ENCODE measurements around the gene CERCAM.
A peak's percentile ranks its signal among the peaks of the same experiment; 100 is the strongest.

DNA sequence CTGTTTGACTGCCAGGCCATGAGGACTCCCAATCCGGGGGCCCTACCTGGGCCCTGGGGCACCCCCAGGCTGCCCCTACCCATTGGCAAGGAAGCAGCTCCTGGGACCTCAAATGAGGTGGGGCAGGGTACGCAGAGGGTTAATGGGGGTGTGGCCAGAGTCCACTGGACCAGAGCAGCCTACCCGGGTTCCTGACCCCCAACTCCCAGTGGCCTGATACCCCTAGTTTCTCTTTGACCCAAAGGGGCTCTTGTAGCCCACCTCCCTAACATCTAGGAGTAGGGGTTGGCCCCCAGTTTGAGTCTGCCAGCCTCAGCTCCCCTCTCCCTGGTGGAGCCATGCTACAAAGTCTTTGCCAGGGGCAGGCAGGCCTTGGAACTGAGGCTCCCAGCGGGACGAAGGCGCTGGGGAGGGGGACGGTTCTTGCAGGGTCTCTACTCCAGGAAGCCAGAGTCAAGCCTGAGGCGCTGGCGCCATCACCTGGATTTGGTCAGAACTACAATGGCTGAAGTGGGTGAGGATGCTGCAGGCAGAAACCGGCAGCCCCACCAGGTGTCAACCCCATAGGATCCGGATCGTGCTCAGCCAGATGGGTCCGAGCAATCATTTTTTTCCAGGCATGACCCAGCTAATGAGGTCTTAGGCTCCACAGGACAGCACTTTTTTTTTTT is 8.4 kb upstream of the CERCAM start:
- TF ChIP-seq POLR2AphosphoS5 (IDR thresholded peaks at IDR 0.05) (no peak), CTCF (IDR thresholded peaks at IDR 0.05) (peak in 2 of 3 donors; percentile 20 to 49)

Measured in breast epithelium (tissue), 3 donors.